ENCODE results near the gene RAB1B.

DNA sequence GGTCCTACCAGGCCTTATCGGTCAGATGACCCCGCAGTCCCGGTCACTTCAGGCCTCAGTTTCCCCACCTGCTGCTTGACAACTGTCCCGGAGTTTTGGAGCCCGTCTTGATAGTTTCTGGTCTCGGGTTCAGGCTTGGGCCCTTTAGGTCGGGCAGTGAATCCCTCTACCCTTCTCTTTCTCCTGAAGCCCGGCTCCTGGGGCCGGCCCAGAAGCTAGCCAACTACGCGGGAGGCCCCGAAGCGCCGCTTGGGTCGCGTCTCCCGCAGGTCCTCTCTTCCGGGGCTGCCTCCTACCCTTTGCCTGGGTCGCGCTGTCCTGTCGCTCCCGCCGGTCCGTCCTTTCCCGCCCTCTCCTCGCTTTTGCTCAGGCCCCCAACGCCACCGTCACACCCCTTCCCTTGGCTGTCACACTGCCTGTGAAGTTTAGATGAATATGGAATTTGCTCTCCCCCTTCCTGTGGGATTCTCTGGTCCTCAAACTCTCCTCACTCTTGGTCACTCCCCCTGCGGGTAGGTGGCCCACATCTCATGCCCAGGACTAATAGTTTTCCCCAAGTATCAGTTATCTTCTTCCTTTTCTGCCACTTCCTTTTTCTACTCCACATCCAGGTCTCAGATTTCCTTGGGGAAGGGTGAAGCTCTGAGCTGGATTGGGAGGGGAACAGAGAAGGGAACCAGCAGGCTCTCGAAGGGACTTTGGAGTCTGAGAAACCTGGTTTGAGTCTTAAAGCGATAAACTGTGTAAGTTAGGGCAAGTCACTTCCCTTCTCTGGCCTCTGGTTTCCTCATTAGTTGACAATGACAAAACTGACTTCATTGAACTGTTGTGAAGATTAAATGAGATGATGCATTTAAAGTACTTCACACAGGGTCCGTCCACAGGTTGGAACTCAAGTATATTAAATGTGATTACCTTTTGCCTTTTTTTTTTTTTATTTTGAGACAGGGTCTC is 790 bp downstream of the RAB1B start:
- TF ChIP-seq POLR2A (IDR thresholded peaks at IDR 0.05; ENCODE audit: low read depth) (no peak), POLR2AphosphoS5 (IDR thresholded peaks at IDR 0.05) (no peak)
